Ectodermal cell (in vitro differentiated cells): ENCODE results near the gene RNF144B.

Experiments used
- H3K27ac ChIP-seq: 2 replicates; pipeline ENCODE4 v1.7.0; 2013; ENCODE audit warnings: mild to moderate bottlenecking, low read depth, low read length; ENCODE audit not compliant: insufficient read depth, poor library complexity, severe bottlenecking
- H3K27me3 ChIP-seq: 2 replicates; pipeline ENCODE4 v1.7.0; 2013; ENCODE audit warnings: mild to moderate bottlenecking, low read length; ENCODE audit not compliant: insufficient read depth, control insufficient read depth, poor library complexity, severe bottlenecking
- H3K36me3 ChIP-seq: one replicate; pipeline ENCODE4 v1.7.0; 2013; ENCODE audit warnings: low read length; ENCODE audit not compliant: control insufficient read depth, insufficient read depth
- H3K4me1 ChIP-seq: one replicate; pipeline ENCODE4 v1.7.0; 2013; ENCODE audit warnings: low read length; ENCODE audit not compliant: control insufficient read depth, insufficient read depth
- H3K4me3 ChIP-seq: 2 replicates; pipeline ENCODE4 v1.7.0; 2013; ENCODE audit warnings: low read depth, low read length, control low read depth; ENCODE audit not compliant: insufficient read depth
- H3K9me3 ChIP-seq: 2 replicates; pipeline ENCODE4 v1.7.0; 2013; ENCODE audit warnings: mild to moderate bottlenecking, low read length, moderate library complexity; ENCODE audit not compliant: control insufficient read depth
- WGBS, 2 experiments: methylation state at CpG; one replicate each; pipeline ENCODE4 v1.1.7; 2013; ENCODE audit warnings: missing lambda C conversion rate in 2 of 2; 5-methylcytosine and 5-hydroxymethylcytosine counted together

RNF144B gene

GRCh38 chr6:18501663-18502013 lies 114.5 kb downstream of the RNF144B start:
- no peaks in the 10 kb centered on the region for H3K4me1 ChIP-seq
- no peaks in the 10 kb centered on the region for H3K27me3 ChIP-seq
- WGBS, 2 experiments: 62 to 67% methylated on average over 4 of the region's 4 CpGs
- no peak overlapping the region for H3K4me3 ChIP-seq
- H3K36me3 ChIP-seq: no peaks in the 10 kb centered on the region
- no peak overlapping the region for H3K27ac ChIP-seq
- H3K9me3 ChIP-seq: no peaks in the 10 kb centered on the region

- Histone ChIP-seq H3K27ac (no peak overlapping the region), H3K4me3 (no peak overlapping the region), H3K27me3 (no peaks in the 10 kb centered on the region), H3K4me1 (no peaks in the 10 kb centered on the region), H3K36me3 (no peaks in the 10 kb centered on the region), H3K9me3 (no peaks in the 10 kb centered on the region)
Observed at GRCh38 chr6:18503206-18503592, 116.0 kb downstream of the RNF144B start.

DNA sequence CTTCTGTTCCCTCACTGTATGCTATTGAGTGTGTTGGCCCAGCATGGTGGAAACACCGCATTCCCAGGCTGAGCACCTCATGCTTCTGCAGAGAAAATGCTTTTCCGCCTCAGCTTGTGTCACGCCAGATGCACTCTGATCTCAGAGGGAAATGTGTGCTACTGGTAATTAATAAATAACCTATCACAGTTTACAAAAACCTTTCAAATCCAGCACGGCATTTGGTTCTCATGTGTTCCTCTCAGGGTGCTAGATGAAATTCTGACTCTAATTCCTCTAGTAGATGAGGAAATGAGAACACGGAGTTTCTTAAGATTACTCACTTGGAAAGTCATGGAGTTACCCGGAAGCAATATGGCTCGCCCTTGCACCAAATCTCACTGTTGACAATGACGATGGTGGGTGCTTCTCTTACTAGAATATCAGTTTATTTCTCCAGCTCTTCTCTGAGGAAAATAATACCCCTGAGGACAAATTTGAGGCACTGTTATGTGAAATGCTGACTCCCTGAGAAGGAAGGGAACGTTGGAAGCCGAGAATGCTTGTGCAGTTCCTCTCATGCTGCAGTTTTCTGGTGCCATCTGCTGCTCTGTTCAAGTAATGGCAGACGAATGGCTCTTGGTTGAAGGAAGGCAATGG lies 116.6 kb downstream of the RNF144B start:
- no peaks in the 10 kb centered on the region for H3K27me3 ChIP-seq
- no peaks in the 10 kb centered on the region for H3K4me1 ChIP-seq
- no peaks in the 10 kb centered on the region for H3K9me3 ChIP-seq
- H3K36me3 ChIP-seq: no peaks in the 10 kb centered on the region
- 56 to 59% methylated on average over 11 of the region's 11 CpGs for WGBS, 2 experiments
- H3K4me3 ChIP-seq: no peak overlapping the region
- H3K27ac ChIP-seq: no peak overlapping the region

DNA sequence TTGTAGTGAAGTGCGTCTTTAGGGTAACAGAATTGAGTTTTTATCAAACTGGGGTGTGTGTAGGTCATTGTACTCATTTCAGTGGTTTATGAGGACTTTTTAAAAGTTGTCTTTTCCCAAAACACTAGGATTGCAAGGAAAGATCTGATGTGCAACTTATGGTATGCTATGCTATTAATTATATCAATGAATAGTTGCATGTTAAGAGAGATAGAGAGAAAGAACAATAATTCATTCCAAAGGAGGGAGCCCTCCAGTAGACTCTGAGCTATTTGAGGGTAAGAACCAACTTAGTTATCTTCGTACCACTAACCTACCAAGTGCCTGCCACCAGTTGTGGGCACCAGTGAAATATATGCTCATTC lies 117.1 kb downstream of the RNF144B start:
- Histone ChIP-seq H3K36me3 (no peaks in the 10 kb centered on the region), H3K27me3 (no peaks in the 10 kb centered on the region), H3K27ac (no peak overlapping the region), H3K4me1 (no peaks in the 10 kb centered on the region), H3K4me3 (no peak overlapping the region), H3K9me3 (no peaks in the 10 kb centered on the region)
- 66 to 70% methylated on average over 2 of the region's 2 CpGs for WGBS, 2 experiments

DNA sequence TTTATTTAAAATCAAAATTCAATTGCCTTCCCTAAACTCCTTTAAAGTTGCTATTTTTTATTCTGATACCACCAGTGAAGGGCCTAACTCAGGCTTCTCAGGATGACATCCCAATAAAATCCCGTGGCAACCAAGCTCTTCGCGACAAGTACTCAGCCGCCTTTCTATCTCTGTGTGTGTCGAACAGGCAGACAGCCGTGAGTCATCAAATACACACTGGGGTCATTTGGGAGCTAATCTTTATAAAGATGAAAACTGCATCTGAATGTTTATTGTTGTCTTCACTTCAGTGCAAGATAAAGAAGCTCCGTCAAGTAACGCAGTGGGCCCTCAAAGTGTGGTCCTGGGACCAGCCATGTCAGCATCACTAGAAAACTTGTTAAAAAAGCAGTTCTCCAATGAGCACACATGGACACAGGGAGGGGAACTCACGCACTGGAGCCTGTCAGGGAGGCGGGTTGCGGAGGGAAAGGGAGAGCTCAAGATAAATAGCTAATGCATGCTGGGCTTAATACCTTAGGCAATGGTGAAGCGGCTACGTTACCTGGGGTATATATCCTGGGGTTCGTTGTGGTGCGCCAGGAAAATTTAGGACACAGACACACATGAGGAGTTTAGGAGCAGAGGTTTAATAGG lies 119.3 kb downstream of the RNF144B start:
- H3K27me3 ChIP-seq: no peaks in the 10 kb centered on the region
- no peak overlapping the region for H3K4me3 ChIP-seq
- no peaks in the 10 kb centered on the region for H3K9me3 ChIP-seq
- WGBS, 2 experiments: 88 to 90% methylated on average over 15 of the region's 15 CpGs
- H3K27ac ChIP-seq: no peak overlapping the region
- H3K36me3 ChIP-seq: no peaks in the 10 kb centered on the region
- H3K4me1 ChIP-seq: no peaks in the 10 kb centered on the region

DNA sequence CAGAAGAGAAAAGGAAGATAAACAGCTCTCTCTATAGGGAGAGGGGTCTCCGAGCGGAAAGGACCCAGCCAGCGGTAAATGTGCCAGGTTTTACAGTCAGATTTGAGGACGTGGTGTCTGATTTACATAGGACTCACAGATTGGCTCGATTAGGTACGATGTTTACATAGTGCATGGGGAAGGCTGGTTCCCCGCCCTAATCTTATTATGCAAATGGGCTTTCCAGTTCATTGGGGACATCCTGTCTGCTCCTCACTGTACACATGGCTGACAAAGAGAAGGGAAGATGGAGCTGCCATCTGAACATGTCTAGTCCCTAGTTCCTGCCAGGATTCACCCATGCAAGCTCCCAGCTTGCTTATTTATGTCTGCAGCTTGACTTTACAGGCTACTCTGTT lies 119.9 kb downstream of the RNF144B start:
- Histone ChIP-seq H3K27me3 (no peaks in the 10 kb centered on the region), H3K27ac (no peak overlapping the region), H3K4me3 (no peak overlapping the region), H3K4me1 (no peaks in the 10 kb centered on the region), H3K9me3 (no peaks in the 10 kb centered on the region), H3K36me3 (no peaks in the 10 kb centered on the region)
- 83 to 86% methylated on average over 7 of the region's 7 CpGs for WGBS, 2 experiments

DNA sequence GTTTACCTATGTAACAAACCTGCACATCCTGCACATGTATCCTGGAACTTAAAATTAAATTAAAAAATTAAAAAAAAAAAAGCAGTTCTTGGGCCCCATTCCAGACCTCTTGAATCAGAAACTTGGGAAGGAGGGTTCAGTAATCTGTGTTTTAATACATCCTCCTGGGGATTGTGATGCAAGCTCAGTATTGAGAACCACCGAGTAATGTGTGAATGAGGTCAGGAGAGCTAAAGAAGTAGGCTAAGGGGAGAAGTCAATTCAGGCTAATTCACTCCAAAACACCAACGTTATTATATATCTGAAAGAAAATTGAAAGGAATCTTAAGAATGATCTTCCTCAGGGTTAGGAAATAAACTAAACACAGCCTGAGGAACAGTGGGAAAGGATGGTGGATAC lies 120.4 kb downstream of the RNF144B start:
- Histone ChIP-seq H3K4me3 (no peak overlapping the region), H3K27me3 (no peaks in the 10 kb centered on the region)
- 95 to 100% methylated on average over 1 of the region's 2 CpGs for WGBS, 2 experiments

GRCh38 chr6:18509871-18510643 lies 122.9 kb downstream of the RNF144B start:
- no peak overlapping the region for H3K4me3 ChIP-seq
- H3K9me3 ChIP-seq: no peaks in the 10 kb centered on the region
- WGBS, 2 experiments: 91 to 95% methylated on average over 3 of the region's 3 CpGs
- no peaks in the 10 kb centered on the region for H3K27me3 ChIP-seq
- no peaks in the 10 kb centered on the region for H3K36me3 ChIP-seq
- H3K4me1 ChIP-seq: no peaks in the 10 kb centered on the region
- H3K27ac ChIP-seq: no peak overlapping the region

More for the DNA sequence above, 120.4 kb downstream of the RNF144B start:
- Histone ChIP-seq H3K4me1 (no peaks in the 10 kb centered on the region), H3K9me3 (no peaks in the 10 kb centered on the region), H3K27ac (no peak overlapping the region), H3K36me3 (no peaks in the 10 kb centered on the region)

- Histone ChIP-seq H3K27me3 (no peaks in the 10 kb centered on the region), H3K4me3 (no peak overlapping the region), H3K36me3 (no peaks in the 10 kb centered on the region), H3K4me1 (no peaks in the 10 kb centered on the region), H3K9me3 (no peaks in the 10 kb centered on the region), H3K27ac (no peak overlapping the region)
- WGBS, 2 experiments: 89 to 94% methylated on average over 2 of the region's 2 CpGs
Observed at GRCh38 chr6:18510644-18511033, 123.5 kb downstream of the RNF144B start.

DNA sequence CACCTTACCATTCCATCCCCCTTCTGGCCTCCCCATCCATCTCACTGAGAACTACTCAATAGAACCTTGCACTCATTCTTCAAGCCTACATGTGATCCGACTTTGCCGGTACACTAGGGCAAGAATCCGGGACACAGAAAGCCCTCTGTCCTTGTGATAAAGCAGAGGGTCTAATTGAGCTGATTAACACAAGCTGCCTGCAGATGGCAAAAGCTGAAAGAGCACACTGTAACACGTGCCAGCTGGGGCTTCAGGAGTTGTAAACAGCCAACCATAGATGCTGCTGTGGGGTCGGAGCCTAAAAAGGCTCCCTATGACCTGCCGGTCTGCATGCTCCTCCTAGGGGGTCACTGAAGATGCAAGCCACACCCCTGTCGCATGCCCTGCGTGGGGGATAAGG lies 124.1 kb downstream of the RNF144B start:
- Histone ChIP-seq H3K27me3 (no peaks in the 10 kb centered on the region), H3K4me3 (no peak overlapping the region), H3K36me3 (no peaks in the 10 kb centered on the region), H3K4me1 (no peaks in the 10 kb centered on the region), H3K9me3 (no peaks in the 10 kb centered on the region), H3K27ac (no peak overlapping the region)
- WGBS, 2 experiments: 90 to 91% methylated on average over 8 of the region's 8 CpGs
